Measurements from ENCODE around the gene CFLAR. TPM values are rescaled to one million over a fixed set of nuclear protein-coding genes. Genes with fewer than 3 reads are reported as not detected.
A peak's percentile ranks its signal among the peaks of the same experiment; 100 is the strongest.

CFLAR gene
- total and polyA plus RNA-seq, 2 of the 13 experiments (the other 11 are each of a cell fraction or from before 2014, with no cell fraction given) = 43.8 to 92.1 TPM

DNA sequence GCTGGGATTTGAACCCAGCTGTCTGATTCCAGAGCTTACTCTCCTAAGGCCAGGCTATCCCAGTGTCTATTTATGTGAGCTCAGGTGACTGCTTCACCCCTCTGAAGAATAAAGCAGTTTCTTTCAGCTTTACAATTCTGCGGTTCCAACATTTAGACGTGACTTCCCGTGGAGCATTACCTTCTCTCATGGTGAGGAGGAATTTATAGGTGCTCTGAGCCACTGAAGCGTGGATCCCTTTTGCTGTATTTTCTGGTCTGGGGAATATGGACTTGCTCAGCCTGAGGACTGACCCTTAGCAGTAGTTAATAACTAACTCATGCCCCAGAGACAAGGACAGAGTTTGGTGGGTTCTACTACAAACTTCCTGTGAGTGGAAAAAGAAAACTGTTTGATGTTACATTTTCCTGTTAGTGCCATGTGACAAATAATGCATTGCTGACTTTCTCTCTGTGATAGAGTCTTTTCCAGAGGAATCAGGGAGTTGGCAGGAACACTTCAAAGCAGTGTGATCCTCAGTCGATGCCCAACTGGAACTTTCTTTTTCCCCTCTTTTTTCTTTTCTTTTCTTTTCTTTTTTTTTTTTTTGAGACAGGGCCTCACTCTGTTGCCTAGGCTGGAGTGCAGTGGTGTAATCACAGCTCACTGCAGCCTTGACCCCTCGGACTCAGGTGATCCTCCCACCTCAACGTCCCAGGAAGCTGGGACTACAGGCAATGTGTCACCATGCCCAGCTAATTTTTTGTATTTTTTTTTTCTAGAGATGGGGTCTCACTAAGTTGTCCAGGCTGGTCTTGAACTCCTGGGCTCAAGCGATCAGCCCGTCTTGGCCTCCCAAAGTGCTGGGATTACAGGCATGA, 88.9 kb downstream of the CFLAR start (continued):
- TF ChIP-seq, protein P1, sequence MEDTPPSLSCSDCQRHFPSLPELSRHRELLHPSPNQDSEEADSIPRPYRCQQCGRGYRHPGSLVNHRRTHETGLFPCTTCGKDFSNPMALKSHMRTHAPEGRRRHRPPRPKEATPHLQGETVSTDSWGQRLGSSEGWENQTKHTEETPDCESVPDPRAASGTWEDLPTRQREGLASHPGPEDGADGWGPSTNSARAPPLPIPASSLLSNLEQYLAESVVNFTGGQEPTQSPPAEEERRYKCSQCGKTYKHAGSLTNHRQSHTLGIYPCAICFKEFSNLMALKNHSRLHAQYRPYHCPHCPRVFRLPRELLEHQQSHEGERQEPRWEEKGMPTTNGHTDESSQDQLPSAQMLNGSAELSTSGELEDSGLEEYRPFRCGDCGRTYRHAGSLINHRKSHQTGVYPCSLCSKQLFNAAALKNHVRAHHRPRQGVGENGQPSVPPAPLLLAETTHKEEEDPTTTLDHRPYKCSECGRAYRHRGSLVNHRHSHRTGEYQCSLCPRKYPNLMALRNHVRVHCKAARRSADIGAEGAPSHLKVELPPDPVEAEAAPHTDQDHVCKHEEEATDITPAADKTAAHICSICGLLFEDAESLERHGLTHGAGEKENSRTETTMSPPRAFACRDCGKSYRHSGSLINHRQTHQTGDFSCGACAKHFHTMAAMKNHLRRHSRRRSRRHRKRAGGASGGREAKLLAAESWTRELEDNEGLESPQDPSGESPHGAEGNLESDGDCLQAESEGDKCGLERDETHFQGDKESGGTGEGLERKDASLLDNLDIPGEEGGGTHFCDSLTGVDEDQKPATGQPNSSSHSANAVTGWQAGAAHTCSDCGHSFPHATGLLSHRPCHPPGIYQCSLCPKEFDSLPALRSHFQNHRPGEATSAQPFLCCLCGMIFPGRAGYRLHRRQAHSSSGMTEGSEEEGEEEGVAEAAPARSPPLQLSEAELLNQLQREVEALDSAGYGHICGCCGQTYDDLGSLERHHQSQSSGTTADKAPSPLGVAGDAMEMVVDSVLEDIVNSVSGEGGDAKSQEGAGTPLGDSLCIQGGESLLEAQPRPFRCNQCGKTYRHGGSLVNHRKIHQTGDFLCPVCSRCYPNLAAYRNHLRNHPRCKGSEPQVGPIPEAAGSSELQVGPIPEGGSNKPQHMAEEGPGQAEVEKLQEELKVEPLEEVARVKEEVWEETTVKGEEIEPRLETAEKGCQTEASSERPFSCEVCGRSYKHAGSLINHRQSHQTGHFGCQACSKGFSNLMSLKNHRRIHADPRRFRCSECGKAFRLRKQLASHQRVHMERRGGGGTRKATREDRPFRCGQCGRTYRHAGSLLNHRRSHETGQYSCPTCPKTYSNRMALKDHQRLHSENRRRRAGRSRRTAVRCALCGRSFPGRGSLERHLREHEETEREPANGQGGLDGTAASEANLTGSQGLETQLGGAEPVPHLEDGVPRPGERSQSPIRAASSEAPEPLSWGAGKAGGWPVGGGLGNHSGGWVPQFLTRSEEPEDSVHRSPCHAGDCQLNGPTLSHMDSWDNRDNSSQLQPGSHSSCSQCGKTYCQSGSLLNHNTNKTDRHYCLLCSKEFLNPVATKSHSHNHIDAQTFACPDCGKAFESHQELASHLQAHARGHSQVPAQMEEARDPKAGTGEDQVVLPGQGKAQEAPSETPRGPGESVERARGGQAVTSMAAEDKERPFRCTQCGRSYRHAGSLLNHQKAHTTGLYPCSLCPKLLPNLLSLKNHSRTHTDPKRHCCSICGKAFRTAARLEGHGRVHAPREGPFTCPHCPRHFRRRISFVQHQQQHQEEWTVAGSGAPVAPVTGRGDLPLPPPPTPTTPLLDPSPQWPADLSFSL (CRISPR knock-in tag; IDR thresholded peaks at IDR 0.05) = peak; percentile 56; the same call in 1 of the 2 replicates
- TF ChIP-seq ZKSCAN1 (IDR thresholded peaks at IDR 0.05; ENCODE audit: low read length) = no peak; the same call in 1 of the 2 replicates
- no peak; the same call in 1 of the 2 replicates for TF ChIP-seq SAFB2 (CRISPR knock-in tag; IDR thresholded peaks at IDR 0.05; ENCODE audit: borderline replicate concordance, low read depth)
- peak; percentile 40 for TF ChIP-seq CBX1 (IDR thresholded peaks at IDR 0.05; ENCODE audit: low read depth)
- TF ChIP-seq ELF3 (CRISPR knock-in tag; IDR thresholded peaks at IDR 0.05) = peak; percentile 95
- TF ChIP-seq GATAD2A (CRISPR knock-in tag; IDR thresholded peaks at IDR 0.05) = peak; percentile 82; the same call in 1 of the 2 replicates
- TF ChIP-seq SOX5 (CRISPR knock-in tag; IDR thresholded peaks at IDR 0.05; ENCODE audit: borderline replicate concordance) = peak; percentile 66; the same call in 1 of the 2 replicates
- no peak for TF ChIP-seq SRF (IDR thresholded peaks at IDR 0.05; ENCODE audit: low read depth, low read length)
- TF ChIP-seq, protein P2, sequence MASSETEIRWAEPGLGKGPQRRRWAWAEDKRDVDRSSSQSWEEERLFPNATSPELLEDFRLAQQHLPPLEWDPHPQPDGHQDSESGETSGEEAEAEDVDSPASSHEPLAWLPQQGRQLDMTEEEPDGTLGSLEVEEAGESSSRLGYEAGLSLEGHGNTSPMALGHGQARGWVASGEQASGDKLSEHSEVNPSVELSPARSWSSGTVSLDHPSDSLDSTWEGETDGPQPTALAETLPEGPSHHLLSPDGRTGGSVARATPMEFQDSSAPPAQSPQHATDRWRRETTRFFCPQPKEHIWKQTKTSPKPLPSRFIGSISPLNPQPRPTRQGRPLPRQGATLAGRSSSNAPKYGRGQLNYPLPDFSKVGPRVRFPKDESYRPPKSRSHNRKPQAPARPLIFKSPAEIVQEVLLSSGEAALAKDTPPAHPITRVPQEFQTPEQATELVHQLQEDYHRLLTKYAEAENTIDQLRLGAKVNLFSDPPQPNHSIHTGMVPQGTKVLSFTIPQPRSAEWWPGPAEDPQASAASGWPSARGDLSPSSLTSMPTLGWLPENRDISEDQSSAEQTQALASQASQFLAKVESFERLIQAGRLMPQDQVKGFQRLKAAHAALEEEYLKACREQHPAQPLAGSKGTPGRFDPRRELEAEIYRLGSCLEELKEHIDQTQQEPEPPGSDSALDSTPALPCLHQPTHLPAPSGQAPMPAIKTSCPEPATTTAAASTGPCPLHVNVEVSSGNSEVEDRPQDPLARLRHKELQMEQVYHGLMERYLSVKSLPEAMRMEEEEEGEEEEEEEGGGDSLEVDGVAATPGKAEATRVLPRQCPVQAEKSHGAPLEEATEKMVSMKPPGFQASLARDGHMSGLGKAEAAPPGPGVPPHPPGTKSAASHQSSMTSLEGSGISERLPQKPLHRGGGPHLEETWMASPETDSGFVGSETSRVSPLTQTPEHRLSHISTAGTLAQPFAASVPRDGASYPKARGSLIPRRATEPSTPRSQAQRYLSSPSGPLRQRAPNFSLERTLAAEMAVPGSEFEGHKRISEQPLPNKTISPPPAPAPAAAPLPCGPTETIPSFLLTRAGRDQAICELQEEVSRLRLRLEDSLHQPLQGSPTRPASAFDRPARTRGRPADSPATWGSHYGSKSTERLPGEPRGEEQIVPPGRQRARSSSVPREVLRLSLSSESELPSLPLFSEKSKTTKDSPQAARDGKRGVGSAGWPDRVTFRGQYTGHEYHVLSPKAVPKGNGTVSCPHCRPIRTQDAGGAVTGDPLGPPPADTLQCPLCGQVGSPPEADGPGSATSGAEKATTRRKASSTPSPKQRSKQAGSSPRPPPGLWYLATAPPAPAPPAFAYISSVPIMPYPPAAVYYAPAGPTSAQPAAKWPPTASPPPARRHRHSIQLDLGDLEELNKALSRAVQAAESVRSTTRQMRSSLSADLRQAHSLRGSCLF (CRISPR knock-in tag; IDR thresholded peaks at IDR 0.05; ENCODE audit: borderline replicate concordance) = no peak
- no peak; the same call in 1 of the 2 replicates for TF ChIP-seq ZNF737 (CRISPR knock-in tag; IDR thresholded peaks at IDR 0.05; ENCODE audit: borderline replicate concordance)
- no peak for TF ChIP-seq ZBTB20 (CRISPR knock-in tag; IDR thresholded peaks at IDR 0.05; ENCODE audit: borderline replicate concordance, low read depth)
- peak; percentile 76 for TF ChIP-seq TBL1XR1 (IDR thresholded peaks at IDR 0.05; ENCODE audit: borderline replicate concordance, low read length, partially characterized antibody)
- TF ChIP-seq, protein P3, sequence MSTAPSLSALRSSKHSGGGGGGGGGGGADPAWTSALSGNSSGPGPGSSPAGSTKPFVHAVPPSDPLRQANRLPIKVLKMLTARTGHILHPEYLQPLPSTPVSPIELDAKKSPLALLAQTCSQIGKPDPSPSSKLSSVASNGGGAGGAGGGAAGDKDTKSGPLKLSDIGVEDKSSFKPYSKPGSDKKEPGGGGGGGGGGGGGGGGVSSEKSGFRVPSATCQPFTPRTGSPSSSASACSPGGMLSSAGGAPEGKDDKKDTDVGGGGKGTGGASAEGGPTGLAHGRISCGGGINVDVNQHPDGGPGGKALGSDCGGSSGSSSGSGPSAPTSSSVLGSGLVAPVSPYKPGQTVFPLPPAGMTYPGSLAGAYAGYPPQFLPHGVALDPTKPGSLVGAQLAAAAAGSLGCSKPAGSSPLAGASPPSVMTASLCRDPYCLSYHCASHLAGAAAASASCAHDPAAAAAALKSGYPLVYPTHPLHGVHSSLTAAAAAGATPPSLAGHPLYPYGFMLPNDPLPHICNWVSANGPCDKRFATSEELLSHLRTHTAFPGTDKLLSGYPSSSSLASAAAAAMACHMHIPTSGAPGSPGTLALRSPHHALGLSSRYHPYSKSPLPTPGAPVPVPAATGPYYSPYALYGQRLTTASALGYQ (CRISPR knock-in tag; IDR thresholded peaks at IDR 0.05) = peak; percentile 89
- no peak for TF ChIP-seq CHD4 (IDR thresholded peaks at IDR 0.05; ENCODE audit: borderline replicate concordance, low read length)
- TF ChIP-seq ZNF766 (CRISPR knock-in tag; IDR thresholded peaks at IDR 0.05; ENCODE audit: borderline replicate concordance) = peak; percentile 63; the same call in 1 of the 2 replicates
